ENCODE data around the gene CAPN15.

The CAPN15 gene

DNA sequence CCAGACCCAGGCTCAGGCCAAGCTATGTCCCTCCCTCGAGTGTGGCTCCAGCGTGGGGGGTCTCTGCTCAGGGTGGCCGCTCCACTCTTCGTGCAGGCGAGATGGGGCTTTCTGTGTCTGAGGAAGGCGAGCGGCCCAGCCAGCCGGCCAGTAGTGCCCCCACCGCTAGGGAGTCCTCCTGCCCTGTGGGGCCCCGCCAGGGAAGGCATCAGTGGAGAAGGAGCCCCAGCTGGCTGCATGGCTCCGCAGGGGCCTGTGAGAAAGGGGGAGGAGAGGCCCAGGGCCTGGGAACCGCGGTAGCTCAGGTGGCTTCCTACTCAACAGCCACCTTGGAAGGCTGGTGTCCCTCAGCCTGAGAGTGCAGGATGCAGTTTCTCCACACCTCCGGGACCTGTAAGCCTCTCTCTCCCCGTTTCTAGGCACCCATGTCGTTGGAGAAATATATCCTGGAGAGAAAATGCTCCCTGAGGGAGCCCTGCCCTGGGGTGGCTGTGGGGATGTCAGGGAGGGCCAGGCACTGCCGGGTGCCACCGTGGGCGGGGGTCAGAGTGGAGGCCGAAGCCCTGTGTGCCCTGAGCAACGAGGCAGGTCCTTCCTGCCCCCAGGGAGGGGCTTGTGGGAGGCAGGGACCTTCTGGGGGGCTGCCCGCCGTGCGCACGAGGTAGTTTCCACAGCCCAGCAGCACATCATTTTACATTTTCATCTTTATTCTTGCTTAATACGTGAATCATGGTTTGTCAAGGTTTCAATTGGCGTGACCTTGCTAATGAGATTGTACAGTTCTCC is 45.5 kb downstream of the CAPN15 start:
- H3K4me3 ChIP-seq (ENCODE audit: insufficient read depth, low read depth, low read length), result no peak overlapping the region
- WGBS, 2 experiments, result 87% methylated on average over 27 of the region's 27 CpGs
- H3K36me3 ChIP-seq (ENCODE audit: control insufficient read depth, insufficient read depth, low read length), result no peaks in the 10 kb centered on the region
- H3K27ac ChIP-seq (ENCODE audit: insufficient read depth, low read depth, low read length, poor library complexity, severe bottlenecking), result no peak overlapping the region
- H3K4me1 ChIP-seq (ENCODE audit: control insufficient read depth, insufficient read depth, low read length), result peaks cover 15% of the 10 kb centered on the region
- no peaks in the 10 kb centered on the region for H3K9me3 ChIP-seq (ENCODE audit: control insufficient read depth, low read length)
- H3K27me3 ChIP-seq (ENCODE audit: control insufficient read depth, insufficient read depth, low read length, poor library complexity, severe bottlenecking), result no peaks in the 10 kb centered on the region

DNA sequence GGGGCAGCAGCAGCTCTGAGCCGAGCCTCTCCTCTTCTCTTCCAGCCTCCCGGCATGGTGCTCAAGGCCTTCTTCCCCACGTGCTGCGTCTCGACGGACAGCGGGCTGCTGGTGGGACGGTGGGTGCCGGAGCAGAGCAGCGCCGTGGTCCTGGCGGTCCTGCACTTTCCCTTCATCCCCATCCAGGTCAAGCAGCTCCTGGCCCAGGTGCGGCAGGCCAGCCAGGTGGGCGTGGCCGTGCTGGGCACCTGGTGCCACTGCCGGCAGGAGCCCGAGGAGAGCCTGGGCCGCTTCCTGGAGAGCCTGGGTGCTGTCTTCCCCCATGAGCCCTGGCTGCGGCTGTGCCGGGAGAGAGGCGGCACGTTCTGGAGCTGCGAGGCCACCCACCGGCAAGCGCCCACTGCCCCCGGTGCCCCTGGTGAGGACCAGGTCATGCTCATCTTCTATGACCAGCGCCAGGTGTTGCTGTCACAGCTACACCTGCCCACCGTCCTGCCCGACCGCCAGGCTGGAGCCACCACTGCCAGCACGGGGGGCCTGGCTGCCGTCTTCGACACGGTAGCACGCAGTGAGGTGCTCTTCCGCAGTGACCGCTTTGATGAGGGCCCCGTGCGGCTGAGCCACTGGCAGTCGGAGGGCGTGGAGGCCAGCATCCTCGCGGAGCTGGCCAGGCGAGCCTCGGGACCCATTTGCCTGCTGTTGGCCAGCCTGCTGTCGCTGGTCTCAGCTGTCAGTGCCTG is 46.7 kb downstream of the CAPN15 start:
- no peak overlapping the region for H3K27ac ChIP-seq (ENCODE audit: insufficient read depth, low read depth, low read length, poor library complexity, severe bottlenecking)
- H3K9me3 ChIP-seq (ENCODE audit: control insufficient read depth, low read length), result no peaks in the 10 kb centered on the region
- H3K4me1 ChIP-seq (ENCODE audit: control insufficient read depth, insufficient read depth, low read length), result peaks cover 4% of the 10 kb centered on the region
- H3K27me3 ChIP-seq (ENCODE audit: control insufficient read depth, insufficient read depth, low read length, poor library complexity, severe bottlenecking), result no peaks in the 10 kb centered on the region
- no peaks in the 10 kb centered on the region for H3K36me3 ChIP-seq (ENCODE audit: control insufficient read depth, insufficient read depth, low read length)
- 96% methylated on average over 46 of the region's 46 CpGs for WGBS, 2 experiments
- H3K4me3 ChIP-seq (ENCODE audit: insufficient read depth, low read depth, low read length), result no peak overlapping the region

DNA sequence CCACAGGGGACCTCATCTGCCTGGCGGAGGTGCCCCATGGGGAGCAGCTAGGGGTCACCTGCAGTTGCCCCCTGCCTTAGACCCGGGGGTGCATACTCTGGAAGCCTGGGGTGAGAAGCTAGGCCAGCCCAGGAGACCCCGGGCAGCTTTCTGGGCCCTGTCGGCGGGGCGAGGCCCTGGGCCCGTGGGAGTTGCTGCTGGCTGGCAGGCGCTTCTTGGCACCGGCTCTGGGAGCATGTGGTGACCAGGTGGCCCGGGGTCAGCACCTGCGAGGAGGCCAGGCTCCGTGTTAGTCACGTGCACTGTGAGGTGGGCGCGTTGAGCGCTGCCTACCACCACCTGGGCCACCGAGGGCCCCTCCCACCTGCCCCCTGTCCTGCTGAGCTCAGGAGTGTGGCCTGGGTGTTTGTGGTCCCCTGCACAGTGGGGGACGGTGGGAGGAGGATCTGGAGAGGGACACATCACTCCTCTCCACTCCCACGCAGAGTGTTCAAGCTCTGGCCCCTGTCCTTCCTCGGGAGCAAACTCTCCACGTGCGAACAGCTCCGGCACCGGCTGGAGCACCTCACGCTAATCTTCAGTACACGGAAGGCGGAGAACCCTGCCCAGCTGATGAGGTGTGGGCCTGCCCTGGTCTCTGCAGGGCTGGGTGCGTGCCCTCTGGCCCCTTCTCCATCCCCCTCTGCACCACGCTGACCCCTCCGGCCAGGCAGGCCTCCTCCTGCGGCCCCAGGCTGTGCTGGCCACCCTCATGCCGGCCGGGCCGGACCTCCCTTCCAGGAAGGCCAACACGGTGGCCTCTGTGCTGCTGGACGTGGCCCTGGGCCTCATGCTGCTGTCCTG is 48.1 kb downstream of the CAPN15 start:
- 92 to 93% methylated on average over 36 of the region's 36 CpGs for WGBS, 2 experiments
- H3K4me1 ChIP-seq (ENCODE audit: control insufficient read depth, insufficient read depth, low read length), result peaks cover 2% of the 10 kb centered on the region
- no peaks in the 10 kb centered on the region for H3K36me3 ChIP-seq (ENCODE audit: control insufficient read depth, insufficient read depth, low read length)
- H3K9me3 ChIP-seq (ENCODE audit: control insufficient read depth, low read length), result no peaks in the 10 kb centered on the region
- H3K27ac ChIP-seq (ENCODE audit: insufficient read depth, low read depth, low read length, poor library complexity, severe bottlenecking), result no peak overlapping the region
- no peaks in the 10 kb centered on the region for H3K27me3 ChIP-seq (ENCODE audit: control insufficient read depth, insufficient read depth, low read length, poor library complexity, severe bottlenecking)
- no peak overlapping the region for H3K4me3 ChIP-seq (ENCODE audit: insufficient read depth, low read depth, low read length)

DNA sequence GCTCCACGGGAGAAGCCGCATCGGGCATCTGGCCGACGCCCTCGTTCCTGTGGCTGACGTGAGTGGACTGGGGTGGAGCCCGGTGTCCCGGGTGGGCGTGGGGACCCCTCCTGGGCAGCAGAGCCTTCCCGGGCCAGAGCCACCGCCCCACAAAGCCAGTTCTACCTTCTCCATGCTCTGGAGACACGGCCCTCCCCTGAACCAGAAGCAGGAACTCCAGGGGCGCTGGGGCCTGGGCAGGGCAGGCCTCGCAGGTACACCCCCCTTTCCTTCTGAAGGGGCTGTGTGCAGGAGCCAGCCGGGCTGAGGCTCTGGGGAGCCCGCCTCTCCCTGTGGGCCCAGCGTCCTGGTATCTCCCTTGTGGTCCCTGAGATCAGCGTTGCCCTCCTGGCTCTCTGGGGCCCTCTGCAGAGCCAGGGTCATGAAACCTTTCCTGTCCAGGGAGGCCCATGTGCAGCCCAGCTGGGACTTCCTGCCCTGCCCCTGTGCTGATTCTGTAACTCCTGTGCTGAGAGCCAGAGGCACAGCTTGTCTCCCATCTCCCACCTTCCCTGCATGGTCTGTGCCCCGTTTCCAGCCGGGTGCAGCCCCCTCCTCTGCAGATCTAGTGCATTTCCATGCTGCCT is 48.8 kb downstream of the CAPN15 start:
- 93 to 94% methylated on average over 21 of the region's 21 CpGs for WGBS, 2 experiments
- Histone ChIP-seq H3K36me3 (ENCODE audit: control insufficient read depth, insufficient read depth, low read length) (no peaks in the 10 kb centered on the region), H3K4me1 (ENCODE audit: control insufficient read depth, insufficient read depth, low read length) (peaks cover 2% of the 10 kb centered on the region), H3K9me3 (ENCODE audit: control insufficient read depth, low read length) (no peaks in the 10 kb centered on the region), H3K27ac (ENCODE audit: insufficient read depth, low read depth, low read length, poor library complexity, severe bottlenecking) (no peak overlapping the region), H3K4me3 (ENCODE audit: insufficient read depth, low read depth, low read length) (no peak overlapping the region), H3K27me3 (ENCODE audit: control insufficient read depth, insufficient read depth, low read length, poor library complexity, severe bottlenecking) (no peaks in the 10 kb centered on the region)

DNA sequence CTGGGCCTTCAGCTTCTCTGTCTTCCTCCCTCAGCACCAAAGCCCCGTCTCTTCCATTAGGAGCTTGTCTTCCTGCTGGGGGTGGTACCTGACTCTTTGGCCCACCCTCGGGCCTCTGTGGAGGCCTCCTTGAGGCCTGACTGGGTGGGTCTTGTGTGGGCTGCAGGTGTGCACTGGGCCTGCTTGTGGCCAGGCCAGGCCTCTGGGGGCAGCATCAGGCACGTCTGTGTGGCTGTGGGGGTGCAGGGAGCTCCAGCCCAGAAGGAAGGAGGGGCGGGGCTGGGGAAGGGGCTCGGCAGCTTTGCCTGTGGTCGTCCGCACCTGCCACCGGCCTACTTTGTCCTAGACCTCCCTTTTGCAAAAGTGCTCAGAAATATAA is 49.3 kb downstream of the CAPN15 start:
- no peak overlapping the region for H3K27ac ChIP-seq (ENCODE audit: insufficient read depth, low read depth, low read length, poor library complexity, severe bottlenecking)
- H3K36me3 ChIP-seq (ENCODE audit: control insufficient read depth, insufficient read depth, low read length), result no peaks in the 10 kb centered on the region
- 59 to 60% methylated on average over 4 to 6 of the region's 8 CpGs for WGBS, 2 experiments
- no peaks in the 10 kb centered on the region for H3K9me3 ChIP-seq (ENCODE audit: control insufficient read depth, low read length)
- H3K4me3 ChIP-seq (ENCODE audit: insufficient read depth, low read depth, low read length), result no peak overlapping the region
- H3K4me1 ChIP-seq (ENCODE audit: control insufficient read depth, insufficient read depth, low read length), result peaks cover 2% of the 10 kb centered on the region
- no peaks in the 10 kb centered on the region for H3K27me3 ChIP-seq (ENCODE audit: control insufficient read depth, insufficient read depth, low read length, poor library complexity, severe bottlenecking)

DNA sequence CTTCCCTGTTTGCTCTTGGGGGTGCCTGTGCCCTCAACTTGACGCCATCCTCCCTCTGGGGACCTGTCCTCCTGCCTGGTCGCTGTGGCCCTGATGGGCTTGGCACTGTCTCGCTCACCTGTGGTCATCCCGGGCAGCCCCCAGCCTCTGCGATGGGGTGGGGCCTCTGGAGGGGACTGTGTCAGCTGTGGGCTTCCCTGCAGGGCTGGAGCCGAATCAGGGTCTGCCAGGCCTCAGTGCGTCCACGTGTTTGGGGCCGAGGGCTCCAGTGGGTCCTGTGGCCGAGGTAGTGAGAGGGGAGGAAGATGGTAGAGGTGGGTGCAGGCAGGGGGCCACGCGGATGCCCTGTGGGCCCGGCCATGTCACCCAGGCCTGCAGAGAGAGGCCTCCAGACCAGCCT is 50.3 kb downstream of the CAPN15 start:
- WGBS, 2 experiments, result 94 to 96% methylated on average over 13 of the region's 13 CpGs
- H3K27ac ChIP-seq (ENCODE audit: insufficient read depth, low read depth, low read length, poor library complexity, severe bottlenecking), result no peak overlapping the region
- no peaks in the 10 kb centered on the region for H3K27me3 ChIP-seq (ENCODE audit: control insufficient read depth, insufficient read depth, low read length, poor library complexity, severe bottlenecking)
- H3K36me3 ChIP-seq (ENCODE audit: control insufficient read depth, insufficient read depth, low read length), result no peaks in the 10 kb centered on the region
- H3K9me3 ChIP-seq (ENCODE audit: control insufficient read depth, low read length), result no peaks in the 10 kb centered on the region
- no peak overlapping the region for H3K4me3 ChIP-seq (ENCODE audit: insufficient read depth, low read depth, low read length)
- H3K4me1 ChIP-seq (ENCODE audit: control insufficient read depth, insufficient read depth, low read length), result no peaks in the 10 kb centered on the region

DNA sequence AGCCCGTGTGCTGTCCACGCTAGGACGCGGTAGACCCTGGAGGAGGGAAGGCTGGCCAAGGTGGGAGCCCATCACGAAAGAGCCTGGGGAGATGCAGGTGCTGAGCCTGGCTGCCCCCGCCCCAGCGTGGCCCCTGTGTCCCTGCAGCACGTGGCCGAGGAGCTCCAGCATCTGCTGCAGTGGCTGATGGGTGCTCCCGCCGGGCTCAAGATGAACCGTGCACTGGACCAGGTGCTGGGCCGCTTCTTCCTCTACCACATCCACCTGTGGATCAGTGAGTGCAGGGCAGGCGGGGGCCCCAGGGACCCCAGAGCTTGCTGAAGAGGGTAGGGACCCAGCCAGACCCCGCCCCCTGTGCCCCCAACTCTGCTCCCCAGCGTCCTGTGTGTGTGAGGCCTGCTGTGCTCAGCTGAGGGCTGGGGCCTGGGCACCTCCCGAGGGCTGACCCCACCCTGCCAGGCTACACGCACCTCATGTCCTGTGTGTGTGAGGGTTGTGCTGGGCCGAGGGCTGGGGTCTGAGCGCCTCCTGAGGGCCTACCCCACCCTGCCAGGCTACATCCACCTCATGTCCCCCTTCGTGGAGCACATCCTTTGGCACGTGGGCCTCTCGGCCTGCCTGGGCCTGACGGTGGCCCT is 50.8 kb downstream of the CAPN15 start:
- H3K4me1 ChIP-seq (ENCODE audit: control insufficient read depth, insufficient read depth, low read length), result peaks cover 1% of the 10 kb centered on the region
- H3K27ac ChIP-seq (ENCODE audit: insufficient read depth, low read depth, low read length, poor library complexity, severe bottlenecking), result no peak overlapping the region
- no peak overlapping the region for H3K4me3 ChIP-seq (ENCODE audit: insufficient read depth, low read depth, low read length)
- WGBS, 2 experiments, result 89 to 90% methylated on average over 24 of the region's 24 CpGs
- no peaks in the 10 kb centered on the region for H3K27me3 ChIP-seq (ENCODE audit: control insufficient read depth, insufficient read depth, low read length, poor library complexity, severe bottlenecking)
- H3K9me3 ChIP-seq (ENCODE audit: control insufficient read depth, low read length), result no peaks in the 10 kb centered on the region
- no peaks in the 10 kb centered on the region for H3K36me3 ChIP-seq (ENCODE audit: control insufficient read depth, insufficient read depth, low read length)

DNA sequence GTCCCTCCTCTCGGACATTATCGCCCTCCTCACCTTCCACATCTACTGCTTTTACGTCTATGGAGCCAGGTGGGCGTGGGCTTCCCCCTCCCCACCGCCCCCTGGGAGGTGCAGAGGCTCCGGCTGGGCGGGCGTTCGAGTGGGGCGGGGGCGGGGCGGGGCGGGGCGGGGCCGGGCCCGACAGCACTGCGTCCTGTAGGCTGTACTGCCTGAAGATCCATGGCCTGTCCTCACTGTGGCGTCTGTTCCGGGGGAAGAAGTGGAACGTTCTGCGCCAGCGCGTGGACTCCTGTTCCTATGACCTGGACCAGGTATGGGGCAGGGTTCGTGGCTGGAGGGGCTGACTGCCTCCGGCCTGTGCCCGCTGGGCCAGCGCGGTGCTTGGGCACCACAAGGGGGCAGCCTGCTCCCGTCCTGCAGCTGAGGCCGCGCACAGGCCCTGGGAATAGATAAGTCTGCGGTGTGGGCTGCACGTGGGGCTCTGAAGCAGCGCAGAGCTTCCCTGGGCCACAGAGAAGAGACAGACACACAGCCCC is 51.4 kb downstream of the CAPN15 start:
- no peak overlapping the region for H3K4me3 ChIP-seq (ENCODE audit: insufficient read depth, low read depth, low read length)
- WGBS, 2 experiments, result 32 to 33% methylated on average over 34 of the region's 34 CpGs
- H3K27ac ChIP-seq (ENCODE audit: insufficient read depth, low read depth, low read length, poor library complexity, severe bottlenecking), result no peak overlapping the region
- peaks cover 7% of the 10 kb centered on the region for H3K4me1 ChIP-seq (ENCODE audit: control insufficient read depth, insufficient read depth, low read length)
- H3K9me3 ChIP-seq (ENCODE audit: control insufficient read depth, low read length), result no peaks in the 10 kb centered on the region
- no peaks in the 10 kb centered on the region for H3K36me3 ChIP-seq (ENCODE audit: control insufficient read depth, insufficient read depth, low read length)
- H3K27me3 ChIP-seq (ENCODE audit: control insufficient read depth, insufficient read depth, low read length, poor library complexity, severe bottlenecking), result peaks cover 5% of the 10 kb centered on the region

DNA sequence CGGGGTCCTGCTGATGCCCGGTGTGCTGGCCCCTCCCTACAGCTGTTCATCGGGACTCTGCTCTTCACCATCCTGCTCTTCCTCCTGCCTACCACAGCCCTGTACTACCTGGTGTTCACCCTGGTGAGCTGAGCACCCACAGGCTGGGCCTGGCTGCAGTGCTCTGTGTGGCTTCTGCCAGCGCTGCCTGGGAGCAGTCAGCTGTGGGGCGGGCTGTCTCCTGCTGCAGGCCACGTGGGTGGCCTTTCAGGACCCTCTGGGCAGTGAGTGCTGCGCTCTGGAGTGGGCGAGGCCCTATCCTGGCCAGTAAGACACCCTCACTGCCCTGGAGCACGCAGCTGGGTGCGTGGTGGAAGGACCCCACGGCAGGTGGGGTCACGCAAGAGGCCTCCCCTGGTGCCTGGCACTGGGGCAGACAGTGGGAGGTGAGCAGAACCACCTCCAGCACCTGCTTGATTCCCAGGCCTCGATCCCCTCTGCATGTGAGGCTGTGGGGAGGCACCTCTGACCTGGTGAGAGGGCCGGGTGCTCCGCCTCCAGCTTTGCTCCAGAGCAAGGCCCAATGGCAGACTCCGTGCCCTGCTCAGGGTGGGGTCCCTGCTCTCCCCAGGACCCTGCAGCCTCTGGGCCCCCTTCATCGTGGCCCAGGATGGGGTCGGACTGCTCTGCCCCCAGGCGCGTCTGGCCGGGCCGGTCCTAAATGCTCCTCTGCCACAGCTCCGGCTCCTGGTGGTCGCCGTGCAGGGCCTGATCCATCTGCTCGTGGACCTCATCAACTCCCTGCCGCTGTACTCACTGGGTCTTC is 52.8 kb downstream of the CAPN15 start:
- peaks cover 16% of the 10 kb centered on the region for H3K27me3 ChIP-seq (ENCODE audit: control insufficient read depth, insufficient read depth, low read length, poor library complexity, severe bottlenecking)
- H3K4me3 ChIP-seq (ENCODE audit: insufficient read depth, low read depth, low read length), result no peak overlapping the region
- WGBS, 2 experiments, result 95% methylated on average over 27 of the region's 27 CpGs
- peaks cover 7% of the 10 kb centered on the region for H3K4me1 ChIP-seq (ENCODE audit: control insufficient read depth, insufficient read depth, low read length)
- no peak overlapping the region for H3K27ac ChIP-seq (ENCODE audit: insufficient read depth, low read depth, low read length, poor library complexity, severe bottlenecking)
- no peaks in the 10 kb centered on the region for H3K36me3 ChIP-seq (ENCODE audit: control insufficient read depth, insufficient read depth, low read length)
- H3K9me3 ChIP-seq (ENCODE audit: control insufficient read depth, low read length), result no peaks in the 10 kb centered on the region

All from ectodermal cell (in vitro differentiated cells).